Measurements from ENCODE around the gene DBH.

DNA sequence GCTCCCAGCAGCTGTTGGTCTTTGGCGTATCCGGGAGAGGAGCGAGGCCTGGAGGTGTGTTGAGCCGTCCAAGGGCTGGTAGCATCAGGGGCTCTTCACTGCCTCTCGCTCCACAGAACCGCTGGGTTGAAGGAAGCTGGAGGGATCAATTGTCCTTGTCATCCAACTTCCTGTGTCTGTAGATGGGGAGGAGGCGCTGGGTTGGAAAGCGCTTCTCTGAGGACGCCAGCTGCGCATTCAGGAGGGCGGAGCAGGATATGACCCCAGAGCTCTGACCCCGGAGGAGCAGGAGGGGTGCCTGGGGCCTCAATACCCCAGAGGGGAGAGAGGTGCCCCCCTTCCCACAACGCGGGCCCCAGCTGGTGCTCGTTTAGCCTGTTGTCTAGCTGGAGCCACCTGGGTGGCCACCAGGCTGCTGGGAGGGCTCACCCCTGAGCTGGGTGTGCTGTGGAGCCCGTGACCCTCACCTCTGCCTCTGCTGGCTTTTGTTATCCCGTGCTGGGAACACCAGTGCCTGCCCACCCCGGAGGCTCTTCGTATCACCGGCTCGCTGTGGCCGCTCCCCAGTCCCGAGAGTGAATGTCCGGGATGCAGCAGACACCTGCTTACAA is 2.0 kb upstream of the DBH start:
- TF ChIP-seq SUZ12 (IDR thresholded peaks at IDR 0.05; ENCODE audit: extremely low read depth, insufficient read depth, insufficient read length) = no peak
- TF ChIP-seq ZNF274 (IDR thresholded peaks at IDR 0.05; ENCODE audit: low read depth, low read length) = no peak

All from NT2/D1 (cell line).